GM12801 (cell line): ENCODE measurements around the gene SIRT2.

Experiments used
- TF ChIP-seq, protein P1 (sequence below): IDR thresholded peaks from one replicate; pipeline ENCODE4 v1.5.1; 2011; ENCODE audit warnings: control low read depth; ENCODE audit not compliant: insufficient read length; ENCODE audit errors: extremely low read depth

SIRT2 gene

DNA sequence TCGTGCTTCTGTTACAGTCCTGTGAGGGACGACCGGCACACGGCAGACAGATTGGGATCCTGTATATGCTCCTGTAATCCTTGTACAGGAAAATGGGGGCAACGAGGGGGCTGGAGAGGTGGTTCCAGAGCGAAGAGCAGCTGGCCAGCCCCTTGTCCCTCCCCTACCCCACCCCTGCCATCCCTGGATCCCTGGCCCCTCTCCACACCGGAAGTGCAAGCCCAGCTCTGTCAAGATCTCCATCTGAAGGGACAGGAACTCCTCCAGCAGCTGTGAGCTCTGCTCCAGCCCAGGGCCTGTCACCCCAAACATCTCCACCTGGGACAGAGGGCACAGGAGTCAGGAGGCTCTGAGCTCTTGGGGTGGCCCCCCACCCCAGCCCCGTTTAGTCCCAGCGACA, 18.1 kb upstream of the SIRT2 start:
- TF ChIP-seq, protein P1, sequence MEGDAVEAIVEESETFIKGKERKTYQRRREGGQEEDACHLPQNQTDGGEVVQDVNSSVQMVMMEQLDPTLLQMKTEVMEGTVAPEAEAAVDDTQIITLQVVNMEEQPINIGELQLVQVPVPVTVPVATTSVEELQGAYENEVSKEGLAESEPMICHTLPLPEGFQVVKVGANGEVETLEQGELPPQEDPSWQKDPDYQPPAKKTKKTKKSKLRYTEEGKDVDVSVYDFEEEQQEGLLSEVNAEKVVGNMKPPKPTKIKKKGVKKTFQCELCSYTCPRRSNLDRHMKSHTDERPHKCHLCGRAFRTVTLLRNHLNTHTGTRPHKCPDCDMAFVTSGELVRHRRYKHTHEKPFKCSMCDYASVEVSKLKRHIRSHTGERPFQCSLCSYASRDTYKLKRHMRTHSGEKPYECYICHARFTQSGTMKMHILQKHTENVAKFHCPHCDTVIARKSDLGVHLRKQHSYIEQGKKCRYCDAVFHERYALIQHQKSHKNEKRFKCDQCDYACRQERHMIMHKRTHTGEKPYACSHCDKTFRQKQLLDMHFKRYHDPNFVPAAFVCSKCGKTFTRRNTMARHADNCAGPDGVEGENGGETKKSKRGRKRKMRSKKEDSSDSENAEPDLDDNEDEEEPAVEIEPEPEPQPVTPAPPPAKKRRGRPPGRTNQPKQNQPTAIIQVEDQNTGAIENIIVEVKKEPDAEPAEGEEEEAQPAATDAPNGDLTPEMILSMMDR: no peak

GRCh38 chr19:38915329-38916321, 16.2 kb upstream of the SIRT2 start:
- TF ChIP-seq, protein P1: no peak

- TF ChIP-seq, protein P1: no peak
These were observed 14.5 kb upstream of the SIRT2 start for GRCh38 chr19:38913958-38914357.

GRCh38 chr19:38912600-38913514, 13.4 kb upstream of the SIRT2 start:
- TF ChIP-seq, protein P1: no peak

- TF ChIP-seq, protein P1: no peak
These were observed 12.1 kb upstream of the SIRT2 start for GRCh38 chr19:38911388-38912001.

GRCh38 chr19:38910488-38910887, 11.1 kb upstream of the SIRT2 start:
- TF ChIP-seq, protein P1: no peak

DNA sequence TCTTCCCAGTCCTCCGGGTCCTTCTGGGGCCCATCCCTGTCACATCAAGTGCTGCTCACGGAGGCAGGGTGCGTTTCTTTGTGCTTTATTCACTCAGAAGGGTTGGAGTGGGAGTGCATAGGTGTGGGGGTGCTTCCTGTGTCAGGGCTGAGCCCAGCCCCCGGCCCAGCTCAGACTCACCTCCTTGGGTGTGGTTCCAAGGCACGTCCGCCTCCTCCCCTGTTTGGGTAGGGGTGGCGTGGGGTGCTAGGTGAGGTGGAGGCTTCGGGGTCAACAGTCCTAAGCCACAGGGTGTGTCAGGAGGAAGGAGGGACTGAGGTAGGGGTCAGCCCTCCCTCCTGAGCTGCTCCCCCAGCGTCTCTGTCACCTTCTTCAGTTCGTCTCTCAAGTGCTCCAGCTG, 9.5 kb upstream of the SIRT2 start:
- TF ChIP-seq, protein P1: no peak
